Neural progenitor cell (in vitro differentiated cells): Measurements from ENCODE around the gene PDGFB. TPM values are rescaled to one million over a fixed set of nuclear protein-coding genes. Genes with fewer than 3 reads are reported as not detected.

ENCODE experiments used
- DNase-seq: peaks from one replicate; pipeline ENCODE4 v3.0.0-alpha.2; 2016; ENCODE audit warnings: low spot score
- H2AFZ ChIP-seq: fragments of 200-600 bp; sonication (generic); replicated peaks from 2 replicates; pipeline ENCODE4 v1.6.1; 2016; ENCODE audit warnings: antibody characterized with exemption
- H3F3A ChIP-seq: fragments of 200-600 bp; sonication (generic); 2 replicates; pipeline ENCODE4 v1.6.1; 2016; ENCODE audit warnings: antibody characterized with exemption, low read depth
- H3K27ac ChIP-seq: fragments of 200-600 bp; sonication (generic); 2 replicates; pipeline ENCODE4 v1.5.1; 2016; ENCODE audit warnings: mild to moderate bottlenecking
- H3K27me3 ChIP-seq: fragments of 200-600 bp; sonication (generic); 2 replicates; pipeline ENCODE4 v1.6.1; 2016; ENCODE audit warnings: mild to moderate bottlenecking, moderate library complexity
- H3K36me3 ChIP-seq: fragments of 200-600 bp; sonication (generic); 2 replicates; pipeline ENCODE4 v1.5.1; 2016
- H3K4me1 ChIP-seq: fragments of 200-600 bp; sonication (generic); 2 replicates; pipeline ENCODE4 v1.6.1; 2016; ENCODE audit warnings: mixed run types
- H3K4me2 ChIP-seq: fragments of 200-600 bp; sonication (generic); 2 replicates; pipeline ENCODE4 v1.6.1; 2016
- H3K4me3 ChIP-seq: fragments of 200-600 bp; sonication (generic); 2 replicates; pipeline ENCODE4 v1.5.1; 2016
- H3K79me2 ChIP-seq: fragments of 200-600 bp; sonication (generic); 2 replicates; pipeline ENCODE4 v1.6.1; 2016; ENCODE audit warnings: low read depth
- H3K9ac ChIP-seq: fragments of 200-600 bp; sonication (generic); 2 replicates; pipeline ENCODE4 v1.6.1; 2016
- H3K9me3 ChIP-seq: fragments of 200-600 bp; sonication (generic); 2 replicates; pipeline ENCODE4 v1.5.1; 2016; ENCODE audit warnings: low read depth
- H4K20me1 ChIP-seq: fragments of 200-600 bp; sonication (generic); 2 replicates; pipeline ENCODE4 v1.6.1; 2016; ENCODE audit warnings: low read depth
- H3K27ac Mint-ChIP-seq: 3 replicates; pipeline ENCODE4 v1.8.0; 2021; ENCODE audit warnings: mixed read lengths
- H3K27me3 Mint-ChIP-seq: 2 replicates; pipeline ENCODE4 v1.8.0; 2022; ENCODE audit warnings: low read depth, mild to moderate bottlenecking, inconsistent platforms, moderate library complexity, mixed read lengths; ENCODE audit not compliant: insufficient read depth
- H3K36me3 Mint-ChIP-seq: 3 replicates; pipeline ENCODE4 v1.8.0; 2021; ENCODE audit warnings: mixed read lengths
- H3K4me1 Mint-ChIP-seq: 3 replicates; pipeline ENCODE4 v1.8.0; 2021; ENCODE audit warnings: mixed read lengths
- H3K4me3 Mint-ChIP-seq: 3 replicates; pipeline ENCODE4 v1.8.0; 2021; ENCODE audit warnings: mild to moderate bottlenecking, moderate library complexity, mixed read lengths
- H3K9me3 Mint-ChIP-seq: 3 replicates; pipeline ENCODE4 v1.8.0; 2020; ENCODE audit warnings: mixed read lengths
- EZH2 ChIP-seq: fragments of 200-600 bp; sonication (generic); IDR thresholded peaks from 2 replicates; pipeline ENCODE4 v1.6.1; 2017; ENCODE audit warnings: antibody characterized with exemption, mild to moderate bottlenecking, moderate library complexity
- EZH2phosphoT487 ChIP-seq: fragments of 200-600 bp; sonication (generic); IDR thresholded peaks from 2 replicates; pipeline ENCODE4 v1.6.1; 2017; ENCODE audit warnings: antibody characterized with exemption
- total RNA-seq: library from RNA; depleted of rRNA; stranded (reverse); fragments of >200 nt; gene quantifications from 2 replicates; pipeline ENCODE4 v1.2.3, GENCODE V29; 2015; ENCODE audit warnings: low replicate concordance
- TF ChIP-seq, protein P1 (sequence below): fragments of 200-600 bp; sonication (generic); IDR thresholded peaks from 2 replicates; pipeline ENCODE4 v1.5.1; 2017; ENCODE audit warnings: antibody characterized with exemption, mild to moderate bottlenecking

PDGFB gene
- total RNA-seq, 1 donor from 2014 or later: 0.15 TPM

DNA sequence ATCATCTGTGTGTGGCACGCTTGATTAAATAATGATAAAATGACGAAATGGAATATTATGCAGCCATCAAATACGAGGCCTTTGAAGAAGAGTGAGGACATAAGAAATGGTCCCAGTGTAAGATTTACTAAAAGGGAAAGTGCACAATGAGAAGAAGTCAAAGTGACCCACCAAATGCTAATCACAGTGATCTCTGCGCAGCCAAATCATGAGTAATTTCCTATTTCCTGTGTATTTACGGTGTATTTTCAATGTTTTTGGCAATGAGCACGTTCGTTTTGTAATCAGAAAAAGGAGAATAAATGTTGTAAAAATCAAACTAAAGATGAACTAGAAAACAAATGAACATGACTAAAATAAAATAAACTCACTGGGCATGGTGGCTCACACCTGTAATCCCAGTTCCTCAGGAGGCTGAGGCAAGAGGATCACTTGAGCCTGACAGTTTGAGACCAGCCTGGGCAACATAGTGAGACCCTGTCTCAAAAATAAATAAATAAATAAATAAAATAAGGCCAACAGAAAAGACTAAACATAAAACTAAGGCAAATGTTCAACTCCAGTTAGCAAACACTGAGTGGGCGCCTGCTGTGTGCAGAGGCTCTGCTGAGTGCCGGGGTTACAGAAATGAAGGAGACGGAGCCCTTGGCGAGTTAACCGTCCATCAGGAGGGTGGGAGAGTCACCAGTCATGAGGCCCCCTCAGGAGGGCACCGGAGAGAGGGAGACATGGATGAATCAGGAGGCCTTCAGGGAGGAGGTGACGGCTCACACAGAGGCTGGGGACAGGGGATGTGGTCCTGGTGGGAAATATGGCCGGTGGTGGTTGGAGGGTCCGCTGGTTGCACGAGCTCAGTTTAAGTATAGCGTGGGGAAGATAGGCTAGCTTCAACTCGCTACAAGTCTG lies 66.3 kb downstream of the PDGFB start:
- no peak overlapping the region for H3K4me2 ChIP-seq
- H3K36me3 ChIP-seq: no peaks in the 10 kb centered on the region
- TF ChIP-seq EZH2phosphoT487: no peak
- no peak for TF ChIP-seq EZH2
- TF ChIP-seq, protein P1, sequence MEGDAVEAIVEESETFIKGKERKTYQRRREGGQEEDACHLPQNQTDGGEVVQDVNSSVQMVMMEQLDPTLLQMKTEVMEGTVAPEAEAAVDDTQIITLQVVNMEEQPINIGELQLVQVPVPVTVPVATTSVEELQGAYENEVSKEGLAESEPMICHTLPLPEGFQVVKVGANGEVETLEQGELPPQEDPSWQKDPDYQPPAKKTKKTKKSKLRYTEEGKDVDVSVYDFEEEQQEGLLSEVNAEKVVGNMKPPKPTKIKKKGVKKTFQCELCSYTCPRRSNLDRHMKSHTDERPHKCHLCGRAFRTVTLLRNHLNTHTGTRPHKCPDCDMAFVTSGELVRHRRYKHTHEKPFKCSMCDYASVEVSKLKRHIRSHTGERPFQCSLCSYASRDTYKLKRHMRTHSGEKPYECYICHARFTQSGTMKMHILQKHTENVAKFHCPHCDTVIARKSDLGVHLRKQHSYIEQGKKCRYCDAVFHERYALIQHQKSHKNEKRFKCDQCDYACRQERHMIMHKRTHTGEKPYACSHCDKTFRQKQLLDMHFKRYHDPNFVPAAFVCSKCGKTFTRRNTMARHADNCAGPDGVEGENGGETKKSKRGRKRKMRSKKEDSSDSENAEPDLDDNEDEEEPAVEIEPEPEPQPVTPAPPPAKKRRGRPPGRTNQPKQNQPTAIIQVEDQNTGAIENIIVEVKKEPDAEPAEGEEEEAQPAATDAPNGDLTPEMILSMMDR: no peak
- peaks cover 57% of the 10 kb centered on the region for H3K4me1 ChIP-seq
- no peak overlapping the region for H2AFZ ChIP-seq
- H3K4me1 Mint-ChIP-seq: peaks cover 62% of the 10 kb centered on the region
- no peaks in the 10 kb centered on the region for H3K27me3 ChIP-seq
- H3K36me3 Mint-ChIP-seq: no peaks in the 10 kb centered on the region
- no peaks in the 10 kb centered on the region for H4K20me1 ChIP-seq
- H3K9ac ChIP-seq: no peak overlapping the region
- no peak overlapping the region for H3K4me3 ChIP-seq
- peak overlapping the region; percentile 64 for H3K4me3 Mint-ChIP-seq
- no peaks in the 10 kb centered on the region for H3K79me2 ChIP-seq
- H3F3A ChIP-seq: peaks cover 39% of the 10 kb centered on the region
- H3K27ac ChIP-seq: no peak overlapping the region
- H3K9me3 Mint-ChIP-seq: peaks cover 3% of the 10 kb centered on the region
- DNase-seq: no peak
- peaks cover 14% of the 10 kb centered on the region for H3K27me3 Mint-ChIP-seq
- H3K9me3 ChIP-seq: no peaks in the 10 kb centered on the region
- peak overlapping the region; percentile 86 for H3K27ac Mint-ChIP-seq

DNA sequence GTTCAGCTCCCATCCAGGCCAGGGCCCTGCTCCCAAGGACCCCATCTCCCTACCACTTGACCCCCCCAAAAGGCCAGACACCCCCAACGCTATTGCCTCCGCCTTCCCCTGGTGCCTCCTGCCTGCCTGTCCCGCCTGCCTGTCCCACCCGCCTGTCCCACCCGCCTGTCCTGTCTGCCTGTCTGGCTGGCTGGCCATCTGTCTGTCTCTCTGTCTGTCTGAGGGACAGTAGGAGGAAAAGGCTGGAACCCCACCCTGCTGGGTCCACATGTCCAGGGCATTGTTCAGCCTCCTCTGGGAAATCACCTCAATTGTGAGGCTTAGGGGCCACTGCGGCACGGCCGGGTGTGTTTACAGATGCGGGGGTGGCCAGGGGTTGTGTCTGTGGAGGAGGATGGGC lies 67.0 kb downstream of the PDGFB start:
- no peaks in the 10 kb centered on the region for H4K20me1 ChIP-seq
- H3K9me3 ChIP-seq: no peaks in the 10 kb centered on the region
- no peaks in the 10 kb centered on the region for H3K36me3 ChIP-seq
- no peak overlapping the region for H3K4me3 ChIP-seq
- no peaks in the 10 kb centered on the region for H3K79me2 ChIP-seq
- no peaks in the 10 kb centered on the region for H3K27me3 ChIP-seq
- peaks cover 42% of the 10 kb centered on the region for H3F3A ChIP-seq
- Mint-ChIP-seq H3K36me3 (no peaks in the 10 kb centered on the region), H3K4me3 (peak overlapping the region; percentile 64), H3K27me3 (peaks cover 19% of the 10 kb centered on the region), H3K9me3 (peaks cover 3% of the 10 kb centered on the region), H3K4me1 (peaks cover 69% of the 10 kb centered on the region), H3K27ac (peak overlapping the region; percentile 86)
- H3K9ac ChIP-seq: no peak overlapping the region
- no peak overlapping the region for H2AFZ ChIP-seq
- H3K27ac ChIP-seq: no peak overlapping the region
- no peak overlapping the region for H3K4me2 ChIP-seq
- DNase-seq: no peak
- no peak for TF ChIP-seq EZH2phosphoT487
- TF ChIP-seq EZH2: no peak
- TF ChIP-seq, protein P1: no peak
- peaks cover 60% of the 10 kb centered on the region for H3K4me1 ChIP-seq

DNA sequence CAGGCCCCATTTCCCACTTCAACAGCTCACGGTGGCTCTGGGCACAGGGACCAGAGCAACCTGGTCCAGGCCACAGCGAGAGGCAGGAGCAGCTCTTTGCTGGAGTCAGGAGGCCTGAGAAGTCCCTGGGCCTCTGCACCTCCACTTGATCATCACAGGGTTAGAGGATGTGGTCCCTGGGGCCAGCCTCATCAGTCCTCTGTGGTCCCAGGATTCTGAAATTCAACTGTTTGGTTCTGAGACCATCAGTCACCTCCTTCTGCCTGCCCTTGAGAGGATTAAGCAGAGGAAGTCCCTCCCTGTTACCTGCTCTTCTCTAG lies 67.4 kb downstream of the PDGFB start:
- no peak overlapping the region for H2AFZ ChIP-seq
- H3K9me3 Mint-ChIP-seq: peaks cover 3% of the 10 kb centered on the region
- H3K9me3 ChIP-seq: no peaks in the 10 kb centered on the region
- peaks cover 68% of the 10 kb centered on the region for H3K4me1 Mint-ChIP-seq
- no peak overlapping the region for H3K9ac ChIP-seq
- no peaks in the 10 kb centered on the region for H3K36me3 ChIP-seq
- no peak overlapping the region for H3K4me3 ChIP-seq
- H3K4me2 ChIP-seq: no peak overlapping the region
- H3K4me3 Mint-ChIP-seq: no peak overlapping the region
- peaks cover 60% of the 10 kb centered on the region for H3K4me1 ChIP-seq
- H3K27me3 ChIP-seq: no peaks in the 10 kb centered on the region
- no peaks in the 10 kb centered on the region for H3K36me3 Mint-ChIP-seq
- TF ChIP-seq, protein P1: no peak
- no peak for TF ChIP-seq EZH2phosphoT487
- TF ChIP-seq EZH2: no peak
- H3K27ac Mint-ChIP-seq: peak overlapping the region; percentile 78
- no peaks in the 10 kb centered on the region for H3K79me2 ChIP-seq
- H3K27ac ChIP-seq: no peak overlapping the region
- no peaks in the 10 kb centered on the region for H4K20me1 ChIP-seq
- peaks cover 17% of the 10 kb centered on the region for H3K27me3 Mint-ChIP-seq
- no peak for DNase-seq
- H3F3A ChIP-seq: peaks cover 42% of the 10 kb centered on the region
